HTERT RPE-1 (cell line): ENCODE results near the gene HGS.

Experiments
- in situ Hi-C: fragments of 300-500 bp; cut with MboI; formaldehyde crosslinking; loops from 4 replicates; pipeline ENCODE4 v1.14.3; 2020; ENCODE audit warnings: low sequenced_read_pairs

Gene HGS

GRCh38 chr17:81683208-81683583, 615 bp upstream of the HGS start:
- in situ Hi-C loops = no loop called here

- in situ Hi-C loops = no loop called here
These were observed 666 bp downstream of the HGS start for GRCh38 chr17:81684442-81684911.

DNA sequence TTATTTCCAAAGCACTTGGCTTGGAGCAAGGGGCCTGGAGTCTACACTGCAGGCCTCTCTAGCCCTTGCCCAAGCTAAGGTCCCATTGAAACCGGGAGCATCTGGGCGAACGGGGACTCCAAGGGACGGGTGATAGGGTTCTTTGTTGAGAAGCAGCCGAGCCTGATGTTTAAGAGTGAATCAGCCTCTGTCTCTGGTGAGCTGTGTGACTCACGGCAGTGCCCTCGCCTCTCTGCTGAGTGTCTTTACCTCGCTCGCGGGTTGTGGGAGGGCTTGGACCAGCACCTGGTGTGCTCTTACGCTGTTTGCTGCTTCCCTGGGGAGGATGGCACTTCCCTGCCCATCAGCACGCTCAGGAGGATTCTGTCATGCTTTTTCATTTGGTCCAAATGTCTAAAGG, 1.3 kb downstream of the HGS start:
- in situ Hi-C loops = no loop called here

- in situ Hi-C loops = no loop called here
These were observed 2.8 kb downstream of the HGS start for GRCh38 chr17:81686614-81687013.

DNA sequence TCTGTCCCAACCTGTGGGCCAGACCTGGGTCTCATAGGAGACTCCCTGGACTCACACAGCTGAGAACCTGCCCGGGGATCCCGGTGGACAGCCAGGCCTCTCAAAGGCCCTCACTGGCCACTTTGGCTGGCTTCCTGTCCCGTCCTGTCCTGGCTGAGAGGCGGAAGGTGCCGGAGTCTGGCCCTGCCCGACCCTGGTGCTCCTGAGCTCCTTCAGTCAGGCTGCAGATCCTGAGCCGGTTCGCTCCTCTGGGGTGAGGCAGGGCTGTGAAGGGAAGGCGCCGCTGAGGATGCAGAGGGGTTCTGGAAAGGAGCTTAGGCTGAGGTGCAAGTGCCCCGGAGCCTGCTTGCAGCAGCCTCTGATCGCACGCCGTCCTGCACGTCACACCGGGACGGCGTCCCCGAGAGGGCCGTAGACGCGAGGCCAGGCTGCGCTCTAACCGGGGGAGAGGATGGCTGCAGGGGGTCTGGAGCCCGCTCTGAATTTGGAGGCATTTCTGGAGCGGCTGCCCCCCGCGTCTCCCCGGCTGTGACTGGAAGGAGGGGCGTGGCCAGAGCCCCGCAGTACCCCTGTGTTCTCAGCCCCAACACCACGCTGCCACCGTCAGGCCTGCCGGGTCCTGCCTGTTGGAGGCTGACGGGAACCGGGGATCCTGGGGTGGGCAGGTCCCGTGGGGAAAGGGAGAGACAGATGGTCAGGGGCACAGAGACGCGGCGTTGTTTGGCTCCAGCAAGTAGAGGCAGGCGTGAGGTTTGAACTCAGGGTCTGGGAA, 4.1 kb downstream of the HGS start:
- in situ Hi-C loops = no loop called here

DNA sequence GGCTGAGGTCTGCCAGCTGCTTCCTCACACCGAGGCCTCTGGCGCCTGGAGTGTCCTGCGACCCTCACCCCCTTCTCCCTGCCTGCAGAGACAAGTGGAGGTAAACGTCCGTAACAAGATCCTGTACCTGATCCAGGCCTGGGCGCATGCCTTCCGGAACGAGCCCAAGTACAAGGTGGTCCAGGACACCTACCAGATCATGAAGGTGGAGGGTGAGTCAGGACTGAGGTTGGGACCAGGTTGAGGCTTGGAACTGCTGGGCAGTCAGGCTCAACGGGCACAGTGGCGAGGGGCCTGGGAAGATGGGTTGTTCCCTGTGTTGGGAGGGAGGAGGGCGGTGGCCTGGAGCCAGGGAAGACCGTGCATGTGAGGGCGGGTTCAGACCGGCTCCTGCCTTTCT, 4.8 kb downstream of the HGS start:
- in situ Hi-C loops = no loop called here

DNA sequence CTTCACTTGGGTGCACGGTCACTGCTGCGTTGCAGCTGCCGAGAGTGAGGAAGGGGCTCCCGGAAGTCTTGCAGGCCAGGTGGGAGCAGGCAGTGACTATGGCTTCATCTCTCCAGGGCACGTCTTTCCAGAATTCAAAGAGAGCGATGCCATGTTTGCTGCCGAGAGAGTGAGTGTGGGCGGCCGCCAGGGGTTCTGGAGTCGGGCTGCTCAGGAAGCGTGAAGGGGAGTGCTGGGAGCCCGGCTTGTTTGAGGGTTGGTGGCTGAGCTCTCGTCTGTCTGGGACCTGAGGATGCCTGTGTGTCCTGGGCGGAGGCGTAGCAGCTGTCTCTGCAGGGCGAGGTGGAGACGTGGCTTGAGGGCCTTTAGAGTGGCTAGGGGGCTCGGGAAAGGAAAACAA, 6.3 kb downstream of the HGS start:
- in situ Hi-C loops = no loop called here

- in situ Hi-C loops = no loop called here
These were observed 6.7 kb downstream of the HGS start for GRCh38 chr17:81690549-81690948.

DNA sequence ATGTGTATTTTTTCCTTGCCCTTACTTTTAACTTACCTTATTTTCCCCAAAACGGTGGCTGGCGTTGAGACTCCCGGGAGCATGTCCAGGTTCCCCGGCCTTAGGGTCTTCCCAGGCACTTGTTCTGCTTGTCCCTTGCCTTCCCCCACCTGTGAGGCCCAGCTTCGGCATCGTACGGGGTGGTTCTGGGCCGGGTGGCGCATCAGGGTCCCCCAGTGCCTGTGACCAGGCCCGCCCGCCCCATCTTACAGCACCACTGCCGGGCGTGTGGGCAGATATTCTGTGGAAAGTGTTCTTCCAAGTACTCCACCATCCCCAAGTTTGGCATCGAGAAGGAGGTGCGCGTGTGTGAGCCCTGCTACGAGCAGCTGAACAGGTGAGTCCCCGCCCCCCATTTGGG, 7.4 kb downstream of the HGS start:
- in situ Hi-C loops = no loop called here

DNA sequence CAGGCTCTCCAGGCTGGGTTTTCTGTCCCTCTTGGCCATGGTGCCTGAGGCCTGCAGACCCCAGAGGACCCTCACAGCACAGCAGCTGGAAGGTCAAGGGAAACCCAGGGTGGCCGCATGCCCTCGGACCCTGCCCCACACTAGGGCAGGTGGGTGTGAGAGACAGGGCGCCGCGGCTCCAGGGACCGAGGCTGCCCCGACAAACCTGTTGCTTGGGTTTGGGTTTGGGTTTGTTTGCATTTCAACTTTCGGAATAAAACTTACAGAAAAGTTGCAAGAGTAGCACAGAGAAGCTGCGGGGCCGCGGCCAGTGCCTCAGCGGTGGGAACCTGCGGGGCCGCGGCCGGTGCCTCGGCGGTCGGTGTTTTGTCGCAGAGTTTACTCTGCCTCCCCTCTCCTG, 7.8 kb downstream of the HGS start:
- in situ Hi-C loops = no loop called here

DNA sequence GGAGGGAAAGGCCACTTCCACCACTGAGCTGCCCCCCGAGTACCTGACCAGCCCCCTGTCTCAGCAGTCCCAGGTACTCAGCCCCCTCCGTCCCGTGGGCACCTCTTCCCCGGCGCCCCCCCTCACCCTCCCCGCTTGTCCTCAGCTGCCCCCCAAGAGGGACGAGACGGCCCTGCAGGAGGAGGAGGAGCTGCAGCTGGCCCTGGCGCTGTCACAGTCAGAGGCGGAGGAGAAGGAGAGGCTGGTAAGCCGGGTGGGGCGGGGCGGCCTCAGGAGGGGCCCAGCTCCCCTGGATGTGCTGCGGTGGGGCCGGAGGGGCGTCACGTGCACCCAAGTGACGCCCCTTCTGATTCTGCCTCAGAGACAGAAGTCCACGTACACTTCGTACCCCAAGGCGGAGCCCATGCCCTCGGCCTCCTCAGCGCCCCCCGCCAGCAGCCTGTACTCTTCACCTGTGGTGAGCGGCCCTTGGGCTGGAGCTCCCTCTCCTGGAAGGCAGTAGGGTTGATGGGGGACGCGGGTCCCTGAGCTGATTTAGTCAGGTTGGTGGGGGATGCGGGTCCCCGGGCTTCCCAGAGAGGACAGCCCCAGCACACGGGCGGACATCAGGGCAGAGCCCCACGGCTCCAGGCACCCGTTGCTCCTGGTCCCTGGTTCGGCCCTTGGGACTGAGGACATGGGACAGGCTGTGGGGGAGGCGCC, 9.8 kb downstream of the HGS start:
- in situ Hi-C loops = no loop called here

DNA sequence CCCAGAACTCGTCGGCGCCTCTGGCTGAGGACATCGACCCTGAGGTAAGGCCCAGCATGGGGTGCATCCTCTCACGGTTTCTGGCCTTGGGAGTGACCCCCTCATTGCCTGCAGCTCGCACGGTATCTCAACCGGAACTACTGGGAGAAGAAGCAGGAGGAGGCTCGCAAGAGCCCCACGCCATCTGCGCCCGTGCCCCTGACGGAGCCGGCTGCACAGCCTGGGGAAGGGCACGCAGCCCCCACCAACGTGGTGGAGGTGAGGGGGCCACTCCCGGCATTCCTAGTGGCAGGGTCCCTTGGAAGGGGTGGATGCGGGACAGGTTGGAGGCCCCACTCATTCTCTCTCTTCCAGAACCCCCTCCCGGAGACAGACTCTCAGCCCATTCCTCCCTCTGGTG, 11.0 kb downstream of the HGS start:
- in situ Hi-C loops = no loop called here

GRCh38 chr17:81695211-81695610, 11.4 kb downstream of the HGS start:
- in situ Hi-C loops = no loop called here

DNA sequence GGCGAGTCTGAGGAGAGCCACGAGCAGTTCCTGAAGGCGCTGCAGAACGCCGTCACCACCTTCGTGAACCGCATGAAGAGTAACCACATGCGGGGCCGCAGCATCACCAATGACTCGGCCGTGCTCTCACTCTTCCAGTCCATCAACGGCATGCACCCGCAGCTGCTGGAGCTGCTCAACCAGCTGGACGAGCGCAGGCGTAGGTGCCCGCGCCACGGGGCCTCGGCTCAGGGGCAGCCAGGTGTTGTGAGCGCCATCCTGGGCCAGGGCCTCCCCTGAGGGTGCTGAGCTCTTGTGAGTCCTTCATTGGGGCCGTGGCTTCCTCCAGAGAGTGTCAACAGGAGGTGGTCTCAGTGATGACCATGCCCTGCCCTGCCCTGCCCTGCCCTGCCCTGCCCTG, 12.0 kb downstream of the HGS start:
- in situ Hi-C loops = no loop called here

GRCh38 chr17:81696218-81696941, 12.6 kb downstream of the HGS start:
- in situ Hi-C loops = no loop called here

GRCh38 chr17:81697261-81698044, 13.6 kb downstream of the HGS start:
- in situ Hi-C loops = no loop called here

- in situ Hi-C loops = no loop called here
These were observed 16.8 kb downstream of the HGS start for GRCh38 chr17:81700353-81701287.

DNA sequence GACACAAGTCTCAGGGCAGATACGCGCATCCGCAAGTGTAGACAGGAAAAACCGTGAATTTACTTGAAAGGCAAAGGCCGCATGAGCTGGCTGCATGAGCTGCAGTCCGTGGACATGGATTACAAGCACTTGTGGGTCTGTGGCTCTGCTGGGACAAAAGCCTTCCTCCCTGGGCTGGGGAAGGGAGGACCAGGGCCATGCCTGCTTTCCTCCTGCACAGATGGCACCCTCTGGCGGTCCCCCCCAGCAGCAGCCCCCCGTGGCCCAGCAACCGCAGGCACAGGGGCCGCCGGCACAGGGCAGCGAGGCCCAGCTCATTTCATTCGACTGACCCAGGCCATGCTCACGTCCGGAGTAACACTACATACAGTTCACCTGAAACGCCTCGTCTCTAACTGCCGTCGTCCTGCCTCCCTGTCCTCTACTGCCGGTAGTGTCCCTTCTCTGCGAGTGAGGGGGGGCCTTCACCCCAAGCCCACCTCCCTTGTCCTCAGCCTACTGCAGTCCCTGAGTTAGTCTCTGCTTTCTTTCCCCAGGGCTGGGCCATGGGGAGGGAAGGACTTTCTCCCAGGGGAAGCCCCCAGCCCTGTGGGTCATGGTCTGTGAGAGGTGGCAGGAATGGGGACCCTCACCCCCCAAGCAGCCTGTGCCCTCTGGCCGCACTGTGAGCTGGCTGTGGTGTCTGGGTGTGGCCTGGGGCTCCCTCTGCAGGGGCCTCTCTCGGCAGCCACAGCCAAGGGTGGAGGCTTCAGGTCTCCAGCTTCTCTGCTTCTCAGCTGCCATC, 17.7 kb downstream of the HGS start:
- in situ Hi-C loops = no loop called here
